GM12878 (cell line): Measurements from ENCODE around the gene CASP10. TPM values are rescaled to one million over a fixed set of nuclear protein-coding genes. Genes with fewer than 3 reads are reported as not detected.

ENCODE experiments used
- ATAC-seq: fragments of 200-7000 bp; cut with Tn5 transposase; 3 replicates; pipeline ENCODE4 v1.9.1; 2020; ENCODE audit warnings: mild to moderate bottlenecking, moderate library complexity
- BruUV-seq: library from RNA; stranded (reverse); fragments of 400-500 nt; replicated peaks from 2 replicates; lab custom pipeline; 2021; lab: Mats Ljungman, UMichigan
- CTCF ChIA-PET: fragments of 300-600 bp; sonication (Branson Sonifier 250); formaldehyde crosslinking; extraction: SDS; loops from one replicate; lab custom pipeline; 2021; ENCODE audit warnings: inconsistent platforms; lab: Yijun Ruan, JAX
- POLR2A ChIA-PET: fragments of 350-600 bp; formaldehyde crosslinking; extraction: SDS; loops from one replicate; lab custom pipeline; 2021; ENCODE audit warnings: inconsistent platforms; lab: Charles Lee
- RAD21 ChIA-PET: fragments of 300-600 bp; sonication (Branson Sonifier 250); formaldehyde crosslinking; loops from one replicate; lab custom pipeline; 2023; ENCODE audit warnings: antibody characterized with exemption; ENCODE audit not compliant: unreplicated experiment; lab: Charles Lee
- SMC1A ChIA-PET: fragments of 300-600 bp; sonication (Branson Sonifier 250); formaldehyde crosslinking; loops from one replicate; lab custom pipeline; 2023; ENCODE audit not compliant: unreplicated experiment, uncharacterized antibody; lab: Charles Lee
- DNase-seq: peaks from one replicate; pipeline ENCODE4 v3.0.0-alpha.2; 2011; ENCODE audit warnings: low read depth, low spot score
- FAIRE-seq: peaks from 3 replicates; lab custom pipeline; 2011; peaks lifted over from hg19 to GRCh38; lab: Jason Lieb, UNC
- H2AFZ ChIP-seq: 2 replicates; pipeline ENCODE4 v1.6.0; 2011; ENCODE audit warnings: low read depth, low read length, control low read depth; ENCODE audit not compliant: control insufficient read depth
- H3K27ac ChIP-seq: 2 replicates; pipeline ENCODE4 v1.5.1; 2011; ENCODE audit warnings: control low read depth; ENCODE audit not compliant: control insufficient read depth, insufficient read depth
- H3K27me3 ChIP-seq, 2 experiments: replicated peaks in 1 of 2; 2 replicates each; pipeline versions ENCODE4 v1.6.0 to v1.6.1; 2011; ENCODE audit warnings: low read length in 1 of 2; ENCODE audit not compliant: control insufficient read depth in 2 of 2, insufficient read depth in 2 of 2
- H3K36me3 ChIP-seq, 2 experiments: 2 replicates each; pipeline ENCODE4 v1.5.1; 2011; ENCODE audit warnings: low read length in 1 of 2; ENCODE audit not compliant: control insufficient read depth in 2 of 2, insufficient read depth in 2 of 2
- H3K4me1 ChIP-seq: 2 replicates; pipeline ENCODE4 v1.6.1; 2011; ENCODE audit warnings: mild to moderate bottlenecking, low read length, moderate library complexity, mixed read lengths; ENCODE audit not compliant: control insufficient read depth, insufficient read depth
- H3K4me2 ChIP-seq: 2 replicates; pipeline ENCODE4 v1.6.0; 2011; ENCODE audit warnings: control low read depth; ENCODE audit not compliant: control insufficient read depth, insufficient read depth
- H3K4me3 ChIP-seq: fragments of 200-600 bp; sonication (generic); 2 replicates; pipeline ENCODE4 v1.5.1; 2016
- H3K79me2 ChIP-seq: 2 replicates; pipeline ENCODE4 v1.6.0; 2011; ENCODE audit warnings: low read length; ENCODE audit not compliant: control insufficient read depth, insufficient read depth
- H3K9ac ChIP-seq: 2 replicates; pipeline ENCODE4 v1.8.0; 2011; ENCODE audit warnings: low read length, control low read depth, mixed read lengths; ENCODE audit not compliant: control insufficient read depth, insufficient read depth
- H3K9me3 ChIP-seq: replicated peaks from 3 replicates; pipeline ENCODE4 v1.5.1; 2011; ENCODE audit warnings: mild to moderate bottlenecking, low read length; ENCODE audit not compliant: control insufficient read depth, insufficient read depth
- H4K20me1 ChIP-seq: 2 replicates; pipeline ENCODE4 v1.6.0; 2011; ENCODE audit not compliant: control insufficient read depth, insufficient read depth
- BCL11A ChIP-seq: IDR thresholded peaks from 2 replicates; pipeline ENCODE4 v1.6.1; 2011; ENCODE audit warnings: low read depth, low read length
- FOXM1 ChIP-seq: IDR thresholded peaks from 2 replicates; pipeline ENCODE4 v1.6.1; 2012; ENCODE audit warnings: low read depth, mild to moderate bottlenecking, inconsistent platforms, low read length, moderate library complexity
- MYB ChIP-seq: fragments of 150-350 bp; IDR thresholded peaks from 2 replicates; pipeline ENCODE4 v1.6.1; 2014; ENCODE audit warnings: mild to moderate bottlenecking, low read depth, low read length, borderline replicate concordance
- PAX8 ChIP-seq: fragments of 450-650 bp; IDR thresholded peaks from 2 replicates; pipeline ENCODE4 v1.6.1; 2017; ENCODE audit warnings: mild to moderate bottlenecking, moderate library complexity
- SMAD1 ChIP-seq: fragments of 450-650 bp; IDR thresholded peaks from 2 replicates; pipeline ENCODE4 v1.6.1; 2018; ENCODE audit warnings: mild to moderate bottlenecking, low read depth; ENCODE audit not compliant: partially characterized antibody
- SMARCA5 ChIP-seq: fragments of 450-650 bp; IDR thresholded peaks from 2 replicates; pipeline ENCODE4 v1.6.1; 2017; ENCODE audit warnings: mild to moderate bottlenecking
- WGBS: methylation state at CpG from one replicate; pipeline ENCODE4 v1.1.6; 2016; ENCODE audit warnings: low lambda C conversion rate; ENCODE audit not compliant: insufficient replicate concordance, insufficient coverage; ENCODE audit errors: missing lambda C conversion rate; 5-methylcytosine and 5-hydroxymethylcytosine counted together
- in situ Hi-C: fragments of 300-500 bp; cut with MboI; formaldehyde crosslinking; loops from 9 replicates; pipeline ENCODE4 v1.14.3; 2018; ENCODE audit warnings: mixed read lengths
- intact Hi-C: fragments of 100-400 bp; cut with micrococcal nuclease; formaldehyde crosslinking; loops from one replicate; pipeline ENCODE4 v1.14.2; 2022; ENCODE audit not compliant: unreplicated experiment
- polyA plus RNA-seq, 11 experiments: library from polyadenylated mRNA; depleted of rRNA in 4 of 11; unstranded in 6 of 11; stranded (reverse) in 5 of 11; fragments of >200 nt; fragmentation: Nextera tagmentation in 4 of 11; fragmentation: Illumina TruSeq in 1 of 11; extraction: Ambion mirVana in 4 of 11; extraction: Trizol in 1 of 11; gene quantifications; 1 replicate in 1 of 11; 2 replicates in 10 of 11; pipeline versions ENCODE4 v1.2.1 to v1.2.3, GENCODE V29; 2011 to 2016; ENCODE audit warnings: inconsistent platforms in 2 of 11, missing spikeins in 2 of 11, low read depth in 1 of 11
- total RNA-seq, 4 experiments: library from RNA; depleted of rRNA in 3 of 4; stranded (reverse); fragments of >200 nt in 3 of 4; fragmentation: Illumina TruSeq in 1 of 4; extraction: Trizol in 1 of 4; gene quantifications; 2 replicates each; pipeline versions ENCODE4 v1.2.1 to v1.2.3, GENCODE V29; 2013 to 2021
- TF ChIP-seq, protein P1 (sequence below): IDR thresholded peaks from 2 replicates; pipeline ENCODE4 v1.6.1; 2011; ENCODE audit warnings: mild to moderate bottlenecking, low read depth, low read length, moderate library complexity; ENCODE audit not compliant: insufficient replicate concordance
- TF ChIP-seq, protein P2 (sequence below): fragments of 450-650 bp; IDR thresholded peaks from 2 replicates; pipeline ENCODE4 v1.6.1; 2017; ENCODE audit warnings: antibody characterized with exemption, mild to moderate bottlenecking, moderate library complexity
- TF ChIP-seq, protein P3 (sequence below): fragments of 450-650 bp; IDR thresholded peaks from 2 replicates; pipeline ENCODE4 v1.6.1; 2014; ENCODE audit warnings: mild to moderate bottlenecking

CASP10 gene
- total and polyA plus RNA-seq, 10 of the 15 experiments (the other 5 are each of a cell fraction or from before 2014, with no cell fraction given), result 7.2 to 14.1 (median 10.8) TPM

DNA sequence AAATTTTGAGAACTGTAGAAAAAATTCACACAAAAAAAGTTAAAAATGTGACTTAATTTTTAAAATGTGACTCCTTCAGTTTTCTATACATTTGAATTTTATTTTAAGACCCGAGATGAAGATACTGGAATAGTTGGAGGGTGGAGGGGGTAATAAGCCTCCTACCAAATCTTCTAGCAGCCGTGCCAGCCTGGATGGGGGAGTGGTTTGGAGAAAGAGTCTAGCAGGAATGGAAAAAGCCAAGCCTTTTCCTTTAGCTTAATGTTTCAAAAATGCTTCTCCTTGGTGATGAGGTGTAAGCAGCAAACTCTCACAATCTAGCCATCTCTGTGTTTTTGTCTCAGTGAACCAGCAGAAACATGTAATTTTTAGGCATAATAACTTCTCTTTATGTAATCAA, 92.1 kb downstream of the CASP10 start:
- FAIRE-seq (no peak), ATAC-seq (no peak), DNase-seq (no peak)
- ChIA-PET RAD21 (no interaction called here), CTCF (no interaction called here), POLR2A (no interaction called here), SMC1A (interaction anchor here (1.8 to 2.4 kb wide), 2 partner anchors 12 to 38 kb away, joined by 6 to 10 read pairs; no protein-coding TSS in a partner anchor)
- H3K4me2 ChIP-seq, result no peak overlapping the region
- no peaks in the 10 kb centered on the region for H3K27me3 ChIP-seq
- 95% methylated on average over 2 of the region's 2 CpGs for WGBS
- peaks cover 0 to 24% of the 10 kb centered on the region in 2 experiments for H3K36me3 ChIP-seq
- TF ChIP-seq SMARCA5 (no peak), BCL11A (no peak), MYB (no peak), FOXM1 (no peak), PAX8 (no peak), SMAD1 (no peak)
- TF ChIP-seq, protein P1, sequence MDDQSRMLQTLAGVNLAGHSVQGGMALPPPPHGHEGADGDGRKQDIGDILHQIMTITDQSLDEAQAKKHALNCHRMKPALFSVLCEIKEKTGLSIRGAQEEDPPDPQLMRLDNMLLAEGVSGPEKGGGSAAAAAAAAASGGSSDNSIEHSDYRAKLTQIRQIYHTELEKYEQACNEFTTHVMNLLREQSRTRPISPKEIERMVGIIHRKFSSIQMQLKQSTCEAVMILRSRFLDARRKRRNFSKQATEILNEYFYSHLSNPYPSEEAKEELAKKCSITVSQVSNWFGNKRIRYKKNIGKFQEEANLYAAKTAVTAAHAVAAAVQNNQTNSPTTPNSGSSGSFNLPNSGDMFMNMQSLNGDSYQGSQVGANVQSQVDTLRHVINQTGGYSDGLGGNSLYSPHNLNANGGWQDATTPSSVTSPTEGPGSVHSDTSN, result no peak
- TF ChIP-seq, protein P2, sequence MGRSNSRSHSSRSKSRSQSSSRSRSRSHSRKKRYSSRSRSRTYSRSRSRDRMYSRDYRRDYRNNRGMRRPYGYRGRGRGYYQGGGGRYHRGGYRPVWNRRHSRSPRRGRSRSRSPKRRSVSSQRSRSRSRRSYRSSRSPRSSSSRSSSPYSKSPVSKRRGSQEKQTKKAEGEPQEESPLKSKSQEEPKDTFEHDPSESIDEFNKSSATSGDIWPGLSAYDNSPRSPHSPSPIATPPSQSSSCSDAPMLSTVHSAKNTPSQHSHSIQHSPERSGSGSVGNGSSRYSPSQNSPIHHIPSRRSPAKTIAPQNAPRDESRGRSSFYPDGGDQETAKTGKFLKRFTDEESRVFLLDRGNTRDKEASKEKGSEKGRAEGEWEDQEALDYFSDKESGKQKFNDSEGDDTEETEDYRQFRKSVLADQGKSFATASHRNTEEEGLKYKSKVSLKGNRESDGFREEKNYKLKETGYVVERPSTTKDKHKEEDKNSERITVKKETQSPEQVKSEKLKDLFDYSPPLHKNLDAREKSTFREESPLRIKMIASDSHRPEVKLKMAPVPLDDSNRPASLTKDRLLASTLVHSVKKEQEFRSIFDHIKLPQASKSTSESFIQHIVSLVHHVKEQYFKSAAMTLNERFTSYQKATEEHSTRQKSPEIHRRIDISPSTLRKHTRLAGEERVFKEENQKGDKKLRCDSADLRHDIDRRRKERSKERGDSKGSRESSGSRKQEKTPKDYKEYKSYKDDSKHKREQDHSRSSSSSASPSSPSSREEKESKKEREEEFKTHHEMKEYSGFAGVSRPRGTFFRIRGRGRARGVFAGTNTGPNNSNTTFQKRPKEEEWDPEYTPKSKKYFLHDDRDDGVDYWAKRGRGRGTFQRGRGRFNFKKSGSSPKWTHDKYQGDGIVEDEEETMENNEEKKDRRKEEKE, result no peak
- TF ChIP-seq, protein P3, sequence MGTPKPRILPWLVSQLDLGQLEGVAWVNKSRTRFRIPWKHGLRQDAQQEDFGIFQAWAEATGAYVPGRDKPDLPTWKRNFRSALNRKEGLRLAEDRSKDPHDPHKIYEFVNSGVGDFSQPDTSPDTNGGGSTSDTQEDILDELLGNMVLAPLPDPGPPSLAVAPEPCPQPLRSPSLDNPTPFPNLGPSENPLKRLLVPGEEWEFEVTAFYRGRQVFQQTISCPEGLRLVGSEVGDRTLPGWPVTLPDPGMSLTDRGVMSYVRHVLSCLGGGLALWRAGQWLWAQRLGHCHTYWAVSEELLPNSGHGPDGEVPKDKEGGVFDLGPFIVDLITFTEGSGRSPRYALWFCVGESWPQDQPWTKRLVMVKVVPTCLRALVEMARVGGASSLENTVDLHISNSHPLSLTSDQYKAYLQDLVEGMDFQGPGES, result no peak
- H3K4me1 ChIP-seq, result no peaks in the 10 kb centered on the region
- H3K27ac ChIP-seq, result no peak overlapping the region
- H4K20me1 ChIP-seq, result no peaks in the 10 kb centered on the region
- no TSS peak for BruUV-seq
- H3K9ac ChIP-seq, result no peak overlapping the region
- in situ Hi-C loops (no loop called here), intact Hi-C loops (loop anchor here (5.0 kb wide), 1 partner anchor 38 kb away; no protein-coding TSS in a partner anchor)
- no peaks in the 10 kb centered on the region for H3K79me2 ChIP-seq
- no peak overlapping the region for H2AFZ ChIP-seq
- H3K4me3 ChIP-seq, result no peak overlapping the region
- H3K9me3 ChIP-seq, result no peaks in the 10 kb centered on the region
